HG02884 (cell line): ENCODE results near the gene SLAMF1.
"Not testable (repeated sequence)": the region's sequence is repeated elsewhere in the genome, so short reads cannot be mapped to it uniquely, and the experiment has no call there.

Source experiments
- ATAC-seq: cut with Tn5 transposase; IDR thresholded peaks from one replicate; pipeline ENCODE4 v1.9.1; 2021; ENCODE audit warnings: mild to moderate bottlenecking, moderate library complexity; ENCODE audit not compliant: unreplicated experiment

SLAMF1 gene

DNA sequence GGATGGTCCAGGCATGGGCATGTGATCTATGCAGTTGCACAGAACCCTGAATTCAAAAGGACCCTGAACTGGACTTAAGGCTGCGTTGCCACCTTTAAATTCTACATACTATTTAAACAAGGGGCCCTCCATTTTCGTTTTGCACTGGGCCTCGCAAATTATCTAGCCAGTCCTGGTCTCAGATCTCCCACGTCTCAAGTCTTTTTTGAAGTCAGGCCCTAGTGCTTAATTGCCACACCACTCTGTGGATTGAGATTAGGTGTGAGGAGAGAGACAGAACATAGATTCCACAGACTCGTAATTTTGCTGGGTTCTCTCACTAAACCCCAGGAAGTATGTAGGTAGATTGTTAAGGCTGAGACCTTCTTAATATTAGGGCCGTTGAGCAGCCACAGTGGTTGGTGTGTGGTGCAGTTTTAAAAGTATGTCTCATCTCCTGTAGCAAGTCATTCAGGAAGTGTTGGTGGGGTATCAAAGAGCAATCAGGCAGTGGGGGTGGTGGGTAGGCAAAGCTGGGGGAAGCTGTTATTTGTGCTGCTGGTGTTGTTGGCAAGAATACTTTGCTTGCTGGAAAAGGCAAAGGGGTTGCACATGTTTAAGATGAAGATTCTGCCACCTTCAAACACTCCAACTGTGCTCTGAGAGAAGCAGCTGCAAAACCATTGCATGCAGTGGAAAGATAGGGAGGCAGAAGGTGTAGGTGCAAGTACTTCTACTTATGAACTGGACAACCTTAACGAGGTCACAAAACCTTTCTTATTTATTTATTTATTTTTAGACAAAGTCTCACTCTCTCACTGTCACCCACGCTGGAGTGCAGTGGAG, 78.8 kb downstream of the SLAMF1 start:
- peak; percentile 85 for ATAC-seq

- no peak for ATAC-seq
Observed at GRCh38 chr1:160567341-160567740, 79.5 kb downstream of the SLAMF1 start.

DNA sequence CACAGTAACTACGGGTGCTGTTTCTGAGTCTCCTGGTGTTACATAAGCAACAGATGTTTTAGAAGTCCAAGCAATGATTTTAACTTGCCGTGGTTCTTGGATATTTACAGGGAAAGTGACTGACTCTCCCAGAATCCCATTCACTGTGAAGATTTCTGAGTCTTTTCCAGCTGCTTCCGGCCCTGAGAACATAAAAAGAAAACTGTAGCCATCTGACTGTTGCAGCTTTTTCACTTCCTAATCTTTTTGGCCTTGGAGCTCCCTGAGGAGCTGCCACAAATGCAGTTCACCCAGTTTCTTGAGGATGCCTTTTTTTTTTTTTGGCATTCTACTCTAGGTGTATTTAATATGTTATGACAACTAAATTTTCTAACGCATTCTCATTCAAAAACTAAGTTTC, 81.3 kb downstream of the SLAMF1 start:
- ATAC-seq: no peak

- ATAC-seq: not testable (repeated sequence)
Observed at GRCh38 chr1:160563230-160563629, 83.6 kb downstream of the SLAMF1 start.

- ATAC-seq: not testable (repeated sequence)
Observed at GRCh38 chr1:160562745-160563144, 84.1 kb downstream of the SLAMF1 start.

DNA sequence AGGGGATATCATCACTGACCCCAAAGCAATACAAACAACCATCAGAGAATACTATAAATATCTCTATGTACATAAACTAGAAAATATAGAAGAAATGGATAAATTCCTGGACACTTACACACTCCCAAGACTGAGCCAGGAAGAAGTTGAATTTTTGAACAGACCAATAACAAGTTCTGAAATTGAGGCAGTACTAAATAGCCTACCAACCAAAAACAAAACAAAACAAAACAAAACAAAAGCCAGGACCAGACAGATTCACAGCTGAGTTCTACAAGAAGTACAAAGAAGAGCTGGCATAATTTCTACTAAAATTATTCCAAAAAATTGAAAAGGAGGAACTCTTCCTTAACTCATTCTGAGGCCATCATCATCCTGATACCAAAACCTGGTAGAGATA, 86.0 kb downstream of the SLAMF1 start:
- no peak for ATAC-seq

- no peak for ATAC-seq
Observed at GRCh38 chr1:160560045-160560705, 86.7 kb downstream of the SLAMF1 start.

DNA sequence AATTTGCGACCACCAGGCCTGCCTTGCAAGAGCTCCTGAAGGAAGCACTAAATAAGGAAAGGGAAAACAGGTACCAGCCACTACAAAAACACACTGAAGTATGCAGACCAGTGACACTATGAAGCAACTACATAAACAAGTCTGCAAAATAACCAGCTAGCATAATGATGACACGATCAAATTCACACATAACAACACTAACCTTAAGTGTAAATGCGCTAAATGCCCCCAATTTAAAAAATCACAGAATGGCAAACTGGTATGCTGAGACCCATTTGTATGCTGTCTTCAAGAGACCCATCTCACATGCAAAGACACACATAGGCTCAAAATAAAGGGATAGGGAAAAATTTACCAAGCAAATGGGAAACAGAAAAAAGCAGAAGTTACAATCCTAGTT, 87.4 kb downstream of the SLAMF1 start:
- ATAC-seq: not testable (repeated sequence)

DNA sequence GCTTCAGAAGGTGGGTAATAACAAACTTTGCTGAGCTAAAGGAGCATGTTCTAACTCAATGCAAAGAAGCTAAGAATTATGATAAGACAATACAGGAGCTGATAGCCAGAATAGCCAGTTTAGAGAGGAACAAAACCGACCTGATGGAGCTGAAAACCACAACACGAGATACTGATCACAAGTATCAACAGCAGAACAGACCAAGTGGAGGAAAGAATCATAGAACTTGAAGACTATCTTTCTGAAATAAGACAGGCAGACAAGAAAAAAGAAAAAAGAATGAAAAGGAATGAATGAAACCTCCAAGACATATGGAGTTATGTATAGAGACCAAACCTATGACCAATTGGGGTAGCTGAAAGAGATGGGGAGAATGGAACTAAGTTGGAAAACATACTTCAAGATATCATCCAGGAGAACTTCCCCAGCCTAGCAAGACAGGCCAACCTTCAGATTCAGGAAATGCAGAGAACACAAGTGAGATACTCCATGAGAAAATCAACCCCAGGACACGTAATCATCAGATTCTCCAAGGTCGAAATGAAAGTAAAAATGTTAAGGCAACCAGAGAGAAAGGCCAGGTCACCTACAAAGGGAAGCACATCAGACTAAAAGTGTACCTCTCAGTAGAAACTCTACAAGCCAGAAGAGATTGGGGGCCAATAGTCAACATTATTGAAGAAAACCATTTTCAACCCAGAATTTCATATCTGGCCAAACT, 88.0 kb downstream of the SLAMF1 start:
- ATAC-seq: no peak
